ENCODE data around the gene SMC5. TPM values are rescaled to one million over a fixed set of nuclear protein-coding genes. Genes with fewer than 3 reads are reported as not detected.

SMC5 gene
- total RNA-seq, 2 experiments from 2014 or later, result 34.7 to 38.1 TPM

GRCh38 chr9:70363760-70364159 lies 105.0 kb downstream of the SMC5 start:
- Mint-ChIP-seq H3K36me3 (peaks cover 8% of the 10 kb centered on the region), H3K4me3 (no peak overlapping the region), H3K27me3 (no peaks in the 10 kb centered on the region), H3K9me3 (no peaks in the 10 kb centered on the region), H3K4me1 (no peaks in the 10 kb centered on the region), H3K27ac (no peak overlapping the region)
- DNase-seq, result no peak

GRCh38 chr9:70367305-70367930 lies 108.6 kb downstream of the SMC5 start:
- Mint-ChIP-seq H3K4me3 (no peak overlapping the region), H3K27me3 (no peaks in the 10 kb centered on the region), H3K27ac (no peak overlapping the region), H3K9me3 (no peaks in the 10 kb centered on the region), H3K36me3 (peaks cover 8% of the 10 kb centered on the region), H3K4me1 (no peaks in the 10 kb centered on the region)
- no peak for DNase-seq

DNA sequence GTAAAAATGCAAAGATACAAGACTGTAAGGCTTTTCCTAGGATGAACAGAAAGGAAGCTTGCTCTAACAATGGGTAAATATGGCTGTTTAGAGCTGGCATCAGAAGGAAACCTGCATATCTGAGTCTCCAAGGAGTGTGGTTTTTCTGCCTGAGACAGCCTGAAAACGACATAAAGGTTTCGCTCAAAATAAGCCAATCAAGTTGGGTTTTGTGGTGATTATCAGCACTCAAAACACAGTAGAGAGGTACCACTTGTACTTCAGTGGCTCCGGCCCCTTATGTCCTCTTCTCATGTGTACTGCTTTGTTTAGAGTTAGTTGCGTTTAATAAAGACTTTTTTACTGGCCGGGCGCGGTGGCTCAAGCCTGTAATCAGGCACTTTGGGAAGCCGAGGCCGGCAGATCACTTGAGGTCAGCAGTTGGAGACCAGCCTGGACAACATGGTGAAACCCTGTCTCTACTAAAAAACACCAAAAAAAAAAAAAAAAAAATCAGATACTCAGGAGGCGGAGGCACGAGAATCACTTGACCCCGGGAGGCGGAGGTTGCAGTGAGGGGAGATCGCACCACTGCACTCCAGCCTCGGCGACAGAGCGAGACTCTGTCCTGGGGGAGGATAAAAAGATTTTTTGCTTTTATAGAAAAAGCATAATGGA lies 116.3 kb downstream of the SMC5 start:
- Mint-ChIP-seq H3K36me3 (peaks cover 3% of the 10 kb centered on the region), H3K27ac (no peak overlapping the region), H3K9me3 (no peaks in the 10 kb centered on the region), H3K27me3 (no peaks in the 10 kb centered on the region), H3K4me3 (no peak overlapping the region), H3K4me1 (no peaks in the 10 kb centered on the region)
- DNase-seq, result no peak

GRCh38 chr9:70382046-70382708 lies 123.4 kb downstream of the SMC5 start:
- Mint-ChIP-seq H3K9me3 (no peaks in the 10 kb centered on the region), H3K4me1 (peaks cover 14% of the 10 kb centered on the region), H3K4me3 (no peak overlapping the region), H3K36me3 (peaks cover 17% of the 10 kb centered on the region), H3K27me3 (no peaks in the 10 kb centered on the region), H3K27ac (no peak overlapping the region)
- DNase-seq, result no peak

DNA sequence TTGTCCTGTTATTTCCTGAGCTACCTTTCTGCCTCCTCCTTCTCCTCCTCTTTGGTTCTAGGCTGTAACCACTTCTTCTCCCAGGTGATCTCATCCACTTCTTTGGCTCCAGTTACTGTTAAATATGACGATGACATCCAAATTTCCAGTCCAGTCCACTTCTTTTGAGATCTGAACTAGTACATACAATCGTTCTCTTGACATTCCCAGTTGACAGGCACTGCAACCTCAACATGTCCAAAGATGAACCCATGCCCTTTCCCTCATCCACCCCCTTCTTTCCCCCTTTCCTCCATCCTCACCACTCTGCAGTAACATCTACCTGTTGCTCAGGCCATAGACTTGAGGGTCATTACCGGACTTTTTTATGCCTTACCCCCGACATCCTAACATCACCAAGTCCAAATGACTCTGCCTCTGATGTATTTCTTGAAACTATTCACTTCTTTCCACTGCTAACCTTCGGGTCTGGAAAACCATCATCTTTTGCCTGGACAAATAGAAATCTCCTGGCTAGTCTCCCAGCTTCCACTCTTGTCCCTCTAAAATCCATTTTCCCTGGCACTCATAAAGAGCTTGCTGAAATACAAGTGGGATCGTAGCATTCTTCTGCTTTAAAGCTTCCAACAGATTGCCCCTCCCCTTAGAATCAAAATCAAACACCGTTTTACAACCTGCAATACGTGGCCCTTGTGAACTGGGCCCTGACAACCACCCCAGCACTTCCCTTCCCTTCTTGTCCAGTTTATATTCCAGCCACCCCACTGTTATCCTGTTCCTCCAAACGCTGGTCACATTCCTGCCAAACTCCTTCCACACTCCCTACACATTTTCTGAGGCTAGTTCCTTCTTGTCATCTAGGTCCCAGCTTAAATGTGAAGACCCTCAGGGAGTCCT lies 124.2 kb downstream of the SMC5 start:
- no peak overlapping the region for H3K27ac Mint-ChIP-seq
- H3K4me3 Mint-ChIP-seq, result no peak overlapping the region
- H3K36me3 Mint-ChIP-seq, result peaks cover 21% of the 10 kb centered on the region
- H3K4me1 Mint-ChIP-seq, result peaks cover 19% of the 10 kb centered on the region
- H3K9me3 Mint-ChIP-seq, result no peaks in the 10 kb centered on the region
- DNase-seq, result no peak
- H3K27me3 Mint-ChIP-seq, result no peaks in the 10 kb centered on the region

GRCh38 chr9:70385426-70385825 lies 126.6 kb downstream of the SMC5 start:
- Mint-ChIP-seq H3K9me3 (no peaks in the 10 kb centered on the region), H3K27ac (no peak overlapping the region), H3K4me1 (peaks cover 34% of the 10 kb centered on the region), H3K4me3 (no peak overlapping the region), H3K36me3 (peaks cover 31% of the 10 kb centered on the region), H3K27me3 (no peaks in the 10 kb centered on the region)
- no peak for DNase-seq

GRCh38 chr9:70387663-70388062 lies 128.9 kb downstream of the SMC5 start:
- no peak overlapping the region for H3K4me3 Mint-ChIP-seq
- H3K27ac Mint-ChIP-seq, result no peak overlapping the region

DNA sequence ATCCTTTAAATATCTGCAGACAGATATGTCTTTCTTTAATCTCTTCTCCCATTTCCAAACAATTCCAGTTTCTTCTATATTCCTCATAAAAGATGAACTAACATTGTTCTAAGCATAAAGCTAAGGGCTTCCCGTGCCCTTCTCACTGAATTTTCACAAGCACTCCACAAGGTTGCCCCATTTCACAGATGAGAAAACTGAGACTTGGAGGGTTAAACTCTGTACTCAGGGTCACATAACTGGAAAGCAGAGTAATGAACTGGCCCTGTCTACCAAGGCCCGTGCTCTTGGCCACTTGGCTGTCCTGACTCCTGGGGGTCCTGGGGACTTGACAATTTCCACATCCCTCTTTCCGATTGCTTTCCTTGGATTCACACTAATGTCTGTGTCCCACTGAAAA lies 130.4 kb downstream of the SMC5 start:
- no peak for DNase-seq
- H3K36me3 Mint-ChIP-seq, result peaks cover 33% of the 10 kb centered on the region
- no peaks in the 10 kb centered on the region for H3K27me3 Mint-ChIP-seq
- H3K9me3 Mint-ChIP-seq, result no peaks in the 10 kb centered on the region
- H3K27ac Mint-ChIP-seq, result peak overlapping the region; percentile 68
- peaks cover 64% of the 10 kb centered on the region for H3K4me1 Mint-ChIP-seq
- H3K4me3 Mint-ChIP-seq, result no peak overlapping the region

More at GRCh38 chr9:70387663-70388062, 128.9 kb downstream of the SMC5 start:
- DNase-seq, result no peak
- peaks cover 54% of the 10 kb centered on the region for H3K4me1 Mint-ChIP-seq
- peaks cover 33% of the 10 kb centered on the region for H3K36me3 Mint-ChIP-seq
- H3K9me3 Mint-ChIP-seq, result no peaks in the 10 kb centered on the region
- H3K27me3 Mint-ChIP-seq, result no peaks in the 10 kb centered on the region

- Mint-ChIP-seq H3K4me3 (peak overlapping the region; percentile 22), H3K27ac (peak overlapping the region; percentile 68), H3K4me1 (peaks cover 68% of the 10 kb centered on the region), H3K36me3 (peaks cover 32% of the 10 kb centered on the region), H3K9me3 (no peaks in the 10 kb centered on the region), H3K27me3 (no peaks in the 10 kb centered on the region)
- DNase-seq, result no peak
Measured at GRCh38 chr9:70389621-70390266, 131.0 kb downstream of the SMC5 start.

GRCh38 chr9:70390933-70391341 lies 132.2 kb downstream of the SMC5 start:
- Mint-ChIP-seq H3K4me3 (peak overlapping the region; percentile 5), H3K9me3 (no peaks in the 10 kb centered on the region), H3K4me1 (peaks cover 67% of the 10 kb centered on the region), H3K27ac (peak overlapping the region; percentile 65), H3K36me3 (peaks cover 29% of the 10 kb centered on the region), H3K27me3 (no peaks in the 10 kb centered on the region)
- no peak for DNase-seq

GRCh38 chr9:70392189-70392588 lies 133.4 kb downstream of the SMC5 start:
- peaks cover 67% of the 10 kb centered on the region for H3K4me1 Mint-ChIP-seq
- peaks cover 18% of the 10 kb centered on the region for H3K36me3 Mint-ChIP-seq
- no peaks in the 10 kb centered on the region for H3K27me3 Mint-ChIP-seq
- no peak overlapping the region for H3K27ac Mint-ChIP-seq
- no peak overlapping the region for H3K4me3 Mint-ChIP-seq
- DNase-seq, result no peak
- H3K9me3 Mint-ChIP-seq, result no peaks in the 10 kb centered on the region

DNA sequence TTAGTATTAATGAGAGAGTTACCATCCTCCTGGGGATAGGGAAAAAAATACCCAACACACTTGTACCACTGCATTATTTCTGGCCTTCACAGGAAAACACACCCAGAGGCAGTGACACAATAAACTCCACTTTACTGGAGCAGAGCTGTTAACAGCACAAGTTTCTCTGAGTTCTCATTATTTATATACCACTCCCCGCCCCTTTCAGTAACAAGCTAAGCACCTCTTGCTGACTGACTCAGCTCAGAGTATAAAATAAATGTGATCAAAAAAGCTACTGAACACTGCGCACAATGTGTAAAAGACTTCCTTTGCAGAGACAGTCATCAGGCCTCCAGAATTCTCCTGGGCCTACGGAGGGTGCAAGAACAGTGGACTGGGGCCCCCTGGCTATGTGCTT lies 134.1 kb downstream of the SMC5 start:
- DNase-seq, result no peak
- no peaks in the 10 kb centered on the region for H3K27me3 Mint-ChIP-seq
- no peak overlapping the region for H3K27ac Mint-ChIP-seq
- H3K36me3 Mint-ChIP-seq, result peaks cover 13% of the 10 kb centered on the region
- H3K4me3 Mint-ChIP-seq, result no peak overlapping the region
- H3K4me1 Mint-ChIP-seq, result peaks cover 69% of the 10 kb centered on the region
- no peaks in the 10 kb centered on the region for H3K9me3 Mint-ChIP-seq

- H3K27me3 Mint-ChIP-seq, result no peaks in the 10 kb centered on the region
- H3K4me3 Mint-ChIP-seq, result no peak overlapping the region
- no peak for DNase-seq
- H3K4me1 Mint-ChIP-seq, result peaks cover 80% of the 10 kb centered on the region
- H3K9me3 Mint-ChIP-seq, result no peaks in the 10 kb centered on the region
- peaks cover 1% of the 10 kb centered on the region for H3K36me3 Mint-ChIP-seq
- H3K27ac Mint-ChIP-seq, result no peak overlapping the region
Measured at GRCh38 chr9:70395652-70396051, 136.9 kb downstream of the SMC5 start.

DNA sequence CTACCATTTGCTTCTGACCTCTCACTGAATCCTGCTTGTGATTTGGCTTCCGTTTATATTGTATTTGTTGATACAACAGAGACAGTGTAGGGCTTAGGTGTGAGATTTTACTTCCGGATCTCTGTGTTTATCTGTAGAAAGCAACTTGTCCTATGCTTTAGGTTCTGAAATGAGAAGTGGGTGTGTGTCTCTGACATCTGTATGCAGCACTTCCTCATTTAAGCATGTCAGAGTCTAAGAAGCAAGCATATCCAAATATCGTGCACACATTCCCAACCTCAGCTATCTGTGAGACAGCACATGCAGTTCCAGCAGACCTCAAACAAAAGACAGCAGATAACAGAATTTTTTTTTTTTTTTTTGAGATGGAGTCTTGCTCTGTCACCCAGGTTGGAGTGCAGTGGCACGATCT lies 139.4 kb downstream of the SMC5 start:
- H3K4me1 Mint-ChIP-seq, result peaks cover 71% of the 10 kb centered on the region
- no peaks in the 10 kb centered on the region for H3K27me3 Mint-ChIP-seq
- no peaks in the 10 kb centered on the region for H3K9me3 Mint-ChIP-seq
- DNase-seq, result no peak
- H3K36me3 Mint-ChIP-seq, result no peaks in the 10 kb centered on the region
- H3K4me3 Mint-ChIP-seq, result peak overlapping the region; percentile 55
- H3K27ac Mint-ChIP-seq, result peak overlapping the region; percentile 85

All from activated naive CD8-positive, alpha-beta T cell treated with anti-CD3 and anti-CD28 coated beads for 36 hours (primary cell).